Activated naive CD8-positive, alpha-beta T cell treated with anti-CD3 and anti-CD28 coated beads for 36 hours (primary cell): ENCODE results near the gene SLC11A1. TPM values are rescaled to one million over a fixed set of nuclear protein-coding genes. Genes with fewer than 3 reads are reported as not detected.

ENCODE experiments used
- DNase-seq: peaks from one replicate; pipeline ENCODE4 v3.0.0; 2021
- H3K27ac Mint-ChIP-seq: one replicate; pipeline ENCODE4 v1.8.0; 2022; ENCODE audit warnings: mild to moderate bottlenecking, moderate library complexity, mixed read lengths
- H3K27me3 Mint-ChIP-seq: one replicate; pipeline ENCODE4 v1.8.0; 2022; ENCODE audit warnings: mild to moderate bottlenecking, mixed read lengths
- H3K36me3 Mint-ChIP-seq: one replicate; pipeline ENCODE4 v1.8.0; 2021; ENCODE audit warnings: mild to moderate bottlenecking, mixed read lengths
- H3K4me1 Mint-ChIP-seq: one replicate; pipeline ENCODE4 v1.8.0; 2021; ENCODE audit warnings: mixed read lengths
- H3K4me3 Mint-ChIP-seq: one replicate; pipeline ENCODE4 v1.8.0; 2022; ENCODE audit warnings: mild to moderate bottlenecking, moderate library complexity, mixed read lengths
- H3K9me3 Mint-ChIP-seq: one replicate; pipeline ENCODE4 v1.8.0; 2022; ENCODE audit warnings: mixed read lengths
- total RNA-seq, 2 experiments: library from RNA; stranded (reverse); gene quantifications; one replicate each; pipeline ENCODE4 v1.2.3, GENCODE V29; 2021

Gene SLC11A1
- total RNA-seq, 2 experiments from 2014 or later, result 0.08 TPM

GRCh38 chr2:218425531-218425930 is 43.5 kb downstream of the SLC11A1 start:
- DNase-seq, result no peak
- Mint-ChIP-seq H3K4me1 (no peaks in the 10 kb centered on the region), H3K9me3 (no peaks in the 10 kb centered on the region), H3K27me3 (no peaks in the 10 kb centered on the region), H3K4me3 (no peak overlapping the region), H3K27ac (no peak overlapping the region), H3K36me3 (no peaks in the 10 kb centered on the region)

- no peak overlapping the region for H3K27ac Mint-ChIP-seq
- H3K4me3 Mint-ChIP-seq, result no peak overlapping the region
- H3K36me3 Mint-ChIP-seq, result no peaks in the 10 kb centered on the region
- DNase-seq, result no peak
- H3K27me3 Mint-ChIP-seq, result no peaks in the 10 kb centered on the region
- H3K9me3 Mint-ChIP-seq, result no peaks in the 10 kb centered on the region
- no peaks in the 10 kb centered on the region for H3K4me1 Mint-ChIP-seq
Observed at GRCh38 chr2:218427741-218428140, 45.7 kb downstream of the SLC11A1 start.

- H3K27ac Mint-ChIP-seq, result no peak overlapping the region
- no peaks in the 10 kb centered on the region for H3K4me1 Mint-ChIP-seq
- no peak for DNase-seq
- no peak overlapping the region for H3K4me3 Mint-ChIP-seq
- H3K9me3 Mint-ChIP-seq, result no peaks in the 10 kb centered on the region
- H3K27me3 Mint-ChIP-seq, result no peaks in the 10 kb centered on the region
- H3K36me3 Mint-ChIP-seq, result no peaks in the 10 kb centered on the region
Observed at GRCh38 chr2:218428846-218429558, 46.9 kb downstream of the SLC11A1 start.

- H3K9me3 Mint-ChIP-seq, result no peaks in the 10 kb centered on the region
- H3K36me3 Mint-ChIP-seq, result no peaks in the 10 kb centered on the region
- no peak overlapping the region for H3K27ac Mint-ChIP-seq
- DNase-seq, result no peak
- no peaks in the 10 kb centered on the region for H3K27me3 Mint-ChIP-seq
- H3K4me1 Mint-ChIP-seq, result no peaks in the 10 kb centered on the region
- no peak overlapping the region for H3K4me3 Mint-ChIP-seq
Observed at GRCh38 chr2:218429911-218430692, 48.0 kb downstream of the SLC11A1 start.

- Mint-ChIP-seq H3K4me3 (no peak overlapping the region), H3K27me3 (no peaks in the 10 kb centered on the region), H3K4me1 (no peaks in the 10 kb centered on the region), H3K9me3 (no peaks in the 10 kb centered on the region), H3K27ac (no peak overlapping the region), H3K36me3 (no peaks in the 10 kb centered on the region)
- no peak for DNase-seq
Observed at GRCh38 chr2:218430721-218431120, 48.6 kb downstream of the SLC11A1 start.

- H3K9me3 Mint-ChIP-seq, result no peaks in the 10 kb centered on the region
- no peak for DNase-seq
- no peak overlapping the region for H3K27ac Mint-ChIP-seq
- H3K36me3 Mint-ChIP-seq, result no peaks in the 10 kb centered on the region
- no peaks in the 10 kb centered on the region for H3K4me1 Mint-ChIP-seq
- no peak overlapping the region for H3K4me3 Mint-ChIP-seq
- H3K27me3 Mint-ChIP-seq, result no peaks in the 10 kb centered on the region
Observed at GRCh38 chr2:218431878-218432277, 49.8 kb downstream of the SLC11A1 start.

GRCh38 chr2:218432676-218433365 is 50.7 kb downstream of the SLC11A1 start:
- Mint-ChIP-seq H3K4me1 (no peaks in the 10 kb centered on the region), H3K4me3 (no peak overlapping the region), H3K9me3 (no peaks in the 10 kb centered on the region), H3K36me3 (no peaks in the 10 kb centered on the region), H3K27me3 (no peaks in the 10 kb centered on the region), H3K27ac (no peak overlapping the region)
- no peak for DNase-seq

GRCh38 chr2:218434456-218434855 is 52.4 kb downstream of the SLC11A1 start:
- Mint-ChIP-seq H3K9me3 (no peaks in the 10 kb centered on the region), H3K4me3 (no peak overlapping the region), H3K36me3 (no peaks in the 10 kb centered on the region), H3K27ac (no peak overlapping the region), H3K4me1 (no peaks in the 10 kb centered on the region), H3K27me3 (no peaks in the 10 kb centered on the region)
- DNase-seq, result no peak

GRCh38 chr2:218435003-218435982 is 53.2 kb downstream of the SLC11A1 start:
- DNase-seq, result no peak
- Mint-ChIP-seq H3K27ac (no peak overlapping the region), H3K27me3 (no peaks in the 10 kb centered on the region), H3K4me1 (no peaks in the 10 kb centered on the region), H3K36me3 (no peaks in the 10 kb centered on the region), H3K9me3 (no peaks in the 10 kb centered on the region), H3K4me3 (no peak overlapping the region)

- Mint-ChIP-seq H3K36me3 (no peaks in the 10 kb centered on the region), H3K4me1 (peaks cover 2% of the 10 kb centered on the region), H3K9me3 (no peaks in the 10 kb centered on the region), H3K27me3 (no peaks in the 10 kb centered on the region), H3K4me3 (no peak overlapping the region), H3K27ac (no peak overlapping the region)
- no peak for DNase-seq
Observed at GRCh38 chr2:218436992-218437391, 54.9 kb downstream of the SLC11A1 start.

- Mint-ChIP-seq H3K4me3 (no peak overlapping the region), H3K27me3 (no peaks in the 10 kb centered on the region), H3K9me3 (no peaks in the 10 kb centered on the region), H3K4me1 (peaks cover 2% of the 10 kb centered on the region), H3K27ac (no peak overlapping the region), H3K36me3 (no peaks in the 10 kb centered on the region)
- DNase-seq, result no peak
Observed at GRCh38 chr2:218437969-218438368, 55.9 kb downstream of the SLC11A1 start.

- Mint-ChIP-seq H3K36me3 (no peaks in the 10 kb centered on the region), H3K27me3 (no peaks in the 10 kb centered on the region), H3K4me1 (peaks cover 2% of the 10 kb centered on the region), H3K4me3 (no peak overlapping the region), H3K27ac (no peak overlapping the region), H3K9me3 (no peaks in the 10 kb centered on the region)
- no peak for DNase-seq
Observed at GRCh38 chr2:218438596-218438995, 56.5 kb downstream of the SLC11A1 start.

- no peak overlapping the region for H3K4me3 Mint-ChIP-seq
- no peak for DNase-seq
- H3K9me3 Mint-ChIP-seq, result no peaks in the 10 kb centered on the region
- H3K27ac Mint-ChIP-seq, result no peak overlapping the region
- no peaks in the 10 kb centered on the region for H3K27me3 Mint-ChIP-seq
- peaks cover 2% of the 10 kb centered on the region for H3K4me1 Mint-ChIP-seq
- peaks cover 6% of the 10 kb centered on the region for H3K36me3 Mint-ChIP-seq
Observed at GRCh38 chr2:218444692-218445357, 62.8 kb downstream of the SLC11A1 start.

GRCh38 chr2:218445602-218446001 is 63.5 kb downstream of the SLC11A1 start:
- no peak for DNase-seq
- H3K4me3 Mint-ChIP-seq, result no peak overlapping the region
- peaks cover 6% of the 10 kb centered on the region for H3K36me3 Mint-ChIP-seq
- H3K27ac Mint-ChIP-seq, result no peak overlapping the region
- H3K4me1 Mint-ChIP-seq, result peaks cover 2% of the 10 kb centered on the region
- H3K9me3 Mint-ChIP-seq, result no peaks in the 10 kb centered on the region
- no peaks in the 10 kb centered on the region for H3K27me3 Mint-ChIP-seq
